ENCODE measurements around the gene BCL11B.

BCL11B gene

GRCh38 chr14:99260116-99260515 is 11.9 kb downstream of the BCL11B start:
- no peak overlapping the region for H3K4me3 ChIP-seq (ENCODE audit: control insufficient read depth, low read depth, low read length)
- TF ChIP-seq CTCF (IDR thresholded peaks at IDR 0.05; ENCODE audit: control insufficient read depth, insufficient read depth, low read depth, low read length, missing control alignments): no peak
- no peak for DNase-seq (ENCODE audit: low read depth)

- no peak for DNase-seq (ENCODE audit: low read depth)
- H3K4me3 ChIP-seq (ENCODE audit: control insufficient read depth, low read depth, low read length): no peak overlapping the region
- TF ChIP-seq CTCF (IDR thresholded peaks at IDR 0.05; ENCODE audit: control insufficient read depth, insufficient read depth, low read depth, low read length, missing control alignments): no peak
Observed at GRCh38 chr14:99258876-99259726, 12.9 kb downstream of the BCL11B start.

GRCh38 chr14:99258341-99258861 is 13.6 kb downstream of the BCL11B start:
- DNase-seq (ENCODE audit: low read depth): no peak
- no peak overlapping the region for H3K4me3 ChIP-seq (ENCODE audit: control insufficient read depth, low read depth, low read length)
- TF ChIP-seq CTCF (IDR thresholded peaks at IDR 0.05; ENCODE audit: control insufficient read depth, insufficient read depth, low read depth, low read length, missing control alignments): no peak

- H3K4me3 ChIP-seq (ENCODE audit: control insufficient read depth, low read depth, low read length): no peak overlapping the region
- no peak for TF ChIP-seq CTCF (IDR thresholded peaks at IDR 0.05; ENCODE audit: control insufficient read depth, insufficient read depth, low read depth, low read length, missing control alignments)
- DNase-seq (ENCODE audit: low read depth): no peak
Observed at GRCh38 chr14:99257673-99258221, 14.2 kb downstream of the BCL11B start.

GRCh38 chr14:99257122-99257672 is 14.8 kb downstream of the BCL11B start:
- TF ChIP-seq CTCF (IDR thresholded peaks at IDR 0.05; ENCODE audit: control insufficient read depth, insufficient read depth, low read depth, low read length, missing control alignments): no peak
- H3K4me3 ChIP-seq (ENCODE audit: control insufficient read depth, low read depth, low read length): no peak overlapping the region
- DNase-seq (ENCODE audit: low read depth): no peak

GRCh38 chr14:99256483-99256874 is 15.5 kb downstream of the BCL11B start:
- DNase-seq (ENCODE audit: low read depth): no peak
- no peak for TF ChIP-seq CTCF (IDR thresholded peaks at IDR 0.05; ENCODE audit: control insufficient read depth, insufficient read depth, low read depth, low read length, missing control alignments)
- H3K4me3 ChIP-seq (ENCODE audit: control insufficient read depth, low read depth, low read length): no peak overlapping the region
